ENCODE data around the gene ODF4. TPM values are rescaled to one million over a fixed set of nuclear protein-coding genes. Genes with fewer than 3 reads are reported as not detected.
"Not testable (repeated sequence)": the region's sequence is repeated elsewhere in the genome, so short reads cannot be mapped to it uniquely, and the experiment has no call there.

The ODF4 gene
- total and polyA plus RNA-seq, 7 experiments from 2014 or later, result not detected

- Histone ChIP-seq H3K27me3 (ENCODE audit: control insufficient read depth in 2 of 2, insufficient read depth in 2 of 2, low read length in 2 of 2) (no peaks in the 10 kb centered on the region), H3K4me1 (ENCODE audit: control insufficient read depth in 2 of 2, insufficient read depth in 2 of 2, low read length in 2 of 2) (no peaks in the 10 kb centered on the region), H3K27ac (ENCODE audit: low read depth, low read length) (no peak overlapping the region), H3K36me3 (ENCODE audit: control insufficient read depth in 2 of 3, insufficient read depth in 3 of 3, low read length in 3 of 3) (no peaks in the 10 kb centered on the region), H3K4me3 (ENCODE audit: low read length) (no peak overlapping the region), H3K9me3 (ENCODE audit: control insufficient read depth in 2 of 3, low read length in 3 of 3) (no peaks in the 10 kb centered on the region)
- CTCF ChIA-PET, result no interaction called here
- intact Hi-C loops (cut with micrococcal nuclease), result no loop called here
- ATAC-seq (no peak), DNase-seq (no peak)
- Mint-ChIP-seq H3K27ac (no peak overlapping the region), H3K36me3 (no peaks in the 10 kb centered on the region), H3K9me3 (peaks cover 0 to 2% (median 0%) of the 10 kb centered on the region in 11 donors), H3K4me3 (no peak overlapping the region), H3K4me1 (no peaks in the 10 kb centered on the region), H3K27me3 (peaks cover 12 to 32% (median 14%) of the 10 kb centered on the region in 5 donors)
- POLR2A ChIA-PET, result no interaction called here
Observed at GRCh38 chr17:8345951-8346665, 6.5 kb downstream of the ODF4 start.

- H3K27me3 Mint-ChIP-seq, result peaks cover 12 to 32% (median 14%) of the 10 kb centered on the region in 5 donors
- ATAC-seq, result not testable (repeated sequence)
Observed at GRCh38 chr17:8347001-8347400, 7.4 kb downstream of the ODF4 start.

GRCh38 chr17:8350339-8350738 lies 10.7 kb downstream of the ODF4 start:
- intact Hi-C loops (cut with micrococcal nuclease), result no loop called here
- no peak for DNase-seq
- peaks cover 0 to 2% (median 0%) of the 10 kb centered on the region in 11 donors for H3K9me3 Mint-ChIP-seq
- Histone ChIP-seq H3K4me1 (ENCODE audit: control insufficient read depth in 2 of 2, insufficient read depth in 2 of 2, low read length in 2 of 2) (no peaks in the 10 kb centered on the region), H3K36me3 (ENCODE audit: control insufficient read depth in 2 of 3, insufficient read depth in 3 of 3, low read length in 3 of 3) (no peaks in the 10 kb centered on the region), H3K4me3 (ENCODE audit: low read length) (no peak overlapping the region), H3K27ac (ENCODE audit: low read depth, low read length) (no peak overlapping the region), H3K9me3 (ENCODE audit: control insufficient read depth in 2 of 3, low read length in 3 of 3) (no peaks in the 10 kb centered on the region), H3K27me3 (ENCODE audit: control insufficient read depth in 2 of 2, insufficient read depth in 2 of 2, low read length in 2 of 2) (no peaks in the 10 kb centered on the region)
- no peak for ATAC-seq
- no peak overlapping the region for H3K27ac Mint-ChIP-seq
- ChIA-PET POLR2A (no interaction called here), CTCF (no interaction called here)
- H3K4me3 Mint-ChIP-seq, result no peak overlapping the region
- no peaks in the 10 kb centered on the region for H3K36me3 Mint-ChIP-seq
- H3K4me1 Mint-ChIP-seq, result peaks cover 0 to 3% (median 0%) of the 10 kb centered on the region in 7 donors
- peaks cover 12 to 30% (median 14%) of the 10 kb centered on the region in 5 donors for H3K27me3 Mint-ChIP-seq

More at GRCh38 chr17:8347001-8347400, 7.4 kb downstream of the ODF4 start:
- H3K27me3 ChIP-seq (ENCODE audit: control insufficient read depth in 2 of 2, insufficient read depth in 2 of 2, low read length in 2 of 2); H3K36me3 Mint-ChIP-seq; CTCF ChIA-PET; H3K4me3 Mint-ChIP-seq; H3K9me3 Mint-ChIP-seq; DNase-seq; H3K27ac ChIP-seq (ENCODE audit: low read depth, low read length); H3K4me1 Mint-ChIP-seq; H3K4me3 ChIP-seq (ENCODE audit: low read length); H3K9me3 ChIP-seq (ENCODE audit: control insufficient read depth in 2 of 3, low read length in 3 of 3); intact Hi-C loops (cut with micrococcal nuclease); H3K27ac Mint-ChIP-seq; POLR2A ChIA-PET; H3K4me1 ChIP-seq (ENCODE audit: control insufficient read depth in 2 of 2, insufficient read depth in 2 of 2, low read length in 2 of 2); H3K36me3 ChIP-seq (ENCODE audit: control insufficient read depth in 2 of 3, insufficient read depth in 3 of 3, low read length in 3 of 3): not testable (repeated sequence)

GRCh38 chr17:8353736-8354135 lies 14.1 kb downstream of the ODF4 start:
- intact Hi-C loops (cut with micrococcal nuclease), result no loop called here

GRCh38 chr17:8354236-8354635 lies 14.6 kb downstream of the ODF4 start:
- H3K9me3 Mint-ChIP-seq, result no peaks in the 10 kb centered on the region
- H3K4me3 Mint-ChIP-seq, result no peak overlapping the region
- no peak overlapping the region for H3K27ac ChIP-seq (ENCODE audit: low read depth, low read length)
- H3K27ac Mint-ChIP-seq, result no peak overlapping the region
- intact Hi-C loops (cut with micrococcal nuclease), result no loop called here
- ChIA-PET CTCF (no interaction called here), POLR2A (no interaction called here)
- no peak overlapping the region for H3K4me3 ChIP-seq (ENCODE audit: low read length)
- no peaks in the 10 kb centered on the region for H3K4me1 ChIP-seq (ENCODE audit: control insufficient read depth in 2 of 2, insufficient read depth in 2 of 2, low read length in 2 of 2)
- H3K36me3 ChIP-seq (ENCODE audit: control insufficient read depth in 2 of 3, insufficient read depth in 3 of 3, low read length in 3 of 3), result no peaks in the 10 kb centered on the region
- H3K4me1 Mint-ChIP-seq, result peaks cover 0 to 3% (median 0%) of the 10 kb centered on the region in 7 donors
- peaks cover 0 to 16% (median 5%) of the 10 kb centered on the region in 5 donors for H3K27me3 Mint-ChIP-seq
- H3K27me3 ChIP-seq (ENCODE audit: control insufficient read depth in 2 of 2, insufficient read depth in 2 of 2, low read length in 2 of 2), result no peaks in the 10 kb centered on the region
- no peaks in the 10 kb centered on the region for H3K9me3 ChIP-seq (ENCODE audit: control insufficient read depth in 2 of 3, low read length in 3 of 3)
- peaks cover 0 to 7% (median 0%) of the 10 kb centered on the region in 5 donors for H3K36me3 Mint-ChIP-seq
- DNase-seq (no peak), ATAC-seq (no peak)

More at GRCh38 chr17:8353736-8354135, 14.1 kb downstream of the ODF4 start:
- H3K27ac ChIP-seq (ENCODE audit: low read depth, low read length), result no peak overlapping the region
- H3K4me1 ChIP-seq (ENCODE audit: control insufficient read depth in 2 of 2, insufficient read depth in 2 of 2, low read length in 2 of 2), result no peaks in the 10 kb centered on the region
- peaks cover 0 to 15% (median 5%) of the 10 kb centered on the region in 5 donors for H3K27me3 Mint-ChIP-seq
- ATAC-seq, result no peak
- no peak overlapping the region for H3K4me3 ChIP-seq (ENCODE audit: low read length)
- no peaks in the 10 kb centered on the region for H3K27me3 ChIP-seq (ENCODE audit: control insufficient read depth in 2 of 2, insufficient read depth in 2 of 2, low read length in 2 of 2)
- ChIA-PET CTCF (no interaction called here), POLR2A (no interaction called here)
- no peaks in the 10 kb centered on the region for H3K9me3 ChIP-seq (ENCODE audit: control insufficient read depth in 2 of 3, low read length in 3 of 3)
- no peak for DNase-seq
- H3K36me3 Mint-ChIP-seq, result peaks cover 0 to 6% (median 0%) of the 10 kb centered on the region in 5 donors
- no peaks in the 10 kb centered on the region for H3K9me3 Mint-ChIP-seq
- H3K4me1 Mint-ChIP-seq, result peaks cover 0 to 3% (median 0%) of the 10 kb centered on the region in 7 donors
- H3K4me3 Mint-ChIP-seq, result no peak overlapping the region
- no peak overlapping the region for H3K27ac Mint-ChIP-seq
- no peaks in the 10 kb centered on the region for H3K36me3 ChIP-seq (ENCODE audit: control insufficient read depth in 2 of 3, insufficient read depth in 3 of 3, low read length in 3 of 3)

GRCh38 chr17:8357910-8358309 lies 18.3 kb downstream of the ODF4 start:
- peak overlapping the region in 1 of 9 donors; percentile 77 for H3K27ac Mint-ChIP-seq
- Histone ChIP-seq H3K27ac (ENCODE audit: low read depth, low read length) (no peak overlapping the region), H3K4me1 (ENCODE audit: control insufficient read depth in 2 of 2, insufficient read depth in 2 of 2, low read length in 2 of 2) (no peaks in the 10 kb centered on the region), H3K27me3 (ENCODE audit: control insufficient read depth in 2 of 2, insufficient read depth in 2 of 2, low read length in 2 of 2) (no peaks in the 10 kb centered on the region), H3K4me3 (ENCODE audit: low read length) (no peak overlapping the region), H3K36me3 (ENCODE audit: control insufficient read depth in 2 of 3, insufficient read depth in 3 of 3, low read length in 3 of 3) (no peaks in the 10 kb centered on the region), H3K9me3 (ENCODE audit: control insufficient read depth in 2 of 3, low read length in 3 of 3) (no peaks in the 10 kb centered on the region)
- ChIA-PET CTCF (no interaction called here), POLR2A (no interaction called here)
- no peak overlapping the region for H3K4me3 Mint-ChIP-seq
- peaks cover 0 to 7% (median 0%) of the 10 kb centered on the region in 5 donors for H3K36me3 Mint-ChIP-seq
- ATAC-seq, result no peak
- peaks cover 6 to 20% (median 17%) of the 10 kb centered on the region in 7 donors for H3K4me1 Mint-ChIP-seq
- intact Hi-C loops (cut with micrococcal nuclease), result no loop called here
- no peaks in the 10 kb centered on the region for H3K9me3 Mint-ChIP-seq
- H3K27me3 Mint-ChIP-seq, result peaks cover 0 to 11% (median 0%) of the 10 kb centered on the region in 5 donors
- DNase-seq, result no peak

GRCh38 chr17:8359769-8360168 lies 20.1 kb downstream of the ODF4 start:
- no peak overlapping the region for H3K27ac ChIP-seq (ENCODE audit: low read depth, low read length)
- DNase-seq, result no peak
- no peak overlapping the region for H3K4me3 Mint-ChIP-seq
- POLR2A ChIA-PET, result no interaction called here
- H3K27ac Mint-ChIP-seq, result no peak overlapping the region
- no peaks in the 10 kb centered on the region for H3K9me3 ChIP-seq (ENCODE audit: control insufficient read depth in 2 of 3, low read length in 3 of 3)
- no peak for ATAC-seq
- H3K27me3 Mint-ChIP-seq, result peaks cover 0 to 7% (median 0%) of the 10 kb centered on the region in 5 donors
- no peaks in the 10 kb centered on the region for H3K36me3 ChIP-seq (ENCODE audit: control insufficient read depth in 2 of 3, insufficient read depth in 3 of 3, low read length in 3 of 3)
- H3K4me1 Mint-ChIP-seq, result peaks cover 6 to 20% (median 17%) of the 10 kb centered on the region in 7 donors
- intact Hi-C loops (cut with micrococcal nuclease), result no loop called here
- H3K4me1 ChIP-seq (ENCODE audit: control insufficient read depth in 2 of 2, insufficient read depth in 2 of 2, low read length in 2 of 2), result no peaks in the 10 kb centered on the region
- peaks cover 0 to 7% (median 0%) of the 10 kb centered on the region in 5 donors for H3K36me3 Mint-ChIP-seq
- H3K4me3 ChIP-seq (ENCODE audit: low read length), result no peak overlapping the region
- H3K9me3 Mint-ChIP-seq, result no peaks in the 10 kb centered on the region
- H3K27me3 ChIP-seq (ENCODE audit: control insufficient read depth in 2 of 2, insufficient read depth in 2 of 2, low read length in 2 of 2), result no peaks in the 10 kb centered on the region
- CTCF ChIA-PET, result interaction anchor here (0.8 kb wide), 1 partner anchor 21 kb away, joined by 3 read pairs; no protein-coding TSS in a partner anchor

Data from naive thymus-derived CD4-positive, alpha-beta T cell (primary cell).